ENCODE measurements around the gene KCNQ1. TPM values are rescaled to one million over a fixed set of nuclear protein-coding genes. Genes with fewer than 3 reads are reported as not detected.

The KCNQ1 gene
- total RNA-seq, 1 experiment from 2014 or later: not detected

DNA sequence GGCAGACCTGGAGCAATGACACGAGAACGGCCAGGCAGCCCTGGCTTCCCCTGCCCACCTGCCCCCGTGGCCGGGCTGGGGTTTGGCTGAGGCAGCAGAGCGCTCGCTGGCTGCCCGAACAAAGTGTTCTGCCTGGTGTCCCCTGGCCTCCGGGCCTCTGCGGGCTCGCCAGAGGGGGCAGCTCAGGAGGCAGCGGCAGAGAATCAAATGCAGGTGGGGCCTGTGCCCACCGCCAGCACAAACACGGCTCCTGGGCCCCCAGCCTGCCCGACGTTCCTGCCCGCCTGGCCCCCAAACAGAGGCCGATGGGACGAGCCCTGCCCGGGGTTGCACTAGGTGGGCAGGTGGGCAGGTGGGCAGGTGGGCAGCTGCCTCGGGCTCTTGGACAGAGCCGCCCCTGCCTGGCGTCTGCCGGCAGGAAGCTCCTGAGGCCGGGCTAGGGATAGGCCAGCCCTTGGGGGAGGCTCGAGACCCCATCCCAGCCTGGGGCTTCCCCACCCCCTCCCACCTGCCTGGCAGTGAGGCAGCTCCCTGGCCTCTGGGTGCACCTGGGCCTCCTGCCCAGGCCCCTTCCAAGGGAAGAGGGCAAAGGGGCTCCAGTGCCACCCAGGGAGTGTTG is 394.0 kb downstream of the KCNQ1 start:
- POLR2A ChIA-PET: no interaction called here
- Mint-ChIP-seq H3K27ac (ENCODE audit: low read depth, unreplicated experiment) (no peak overlapping the region), H3K4me1 (ENCODE audit: insufficient read depth, unreplicated experiment) (peaks cover 24% of the 10 kb centered on the region), H3K4me3 (ENCODE audit: unreplicated experiment) (no peak overlapping the region), H3K36me3 (ENCODE audit: insufficient read depth, unreplicated experiment) (no peaks in the 10 kb centered on the region), H3K9me3 (ENCODE audit: unreplicated experiment) (no peaks in the 10 kb centered on the region), H3K27me3 (ENCODE audit: insufficient read depth, unreplicated experiment) (no peaks in the 10 kb centered on the region)
- no peak for DNase-seq (ENCODE audit: unreplicated experiment)
- TF ChIP-seq, protein P1, sequence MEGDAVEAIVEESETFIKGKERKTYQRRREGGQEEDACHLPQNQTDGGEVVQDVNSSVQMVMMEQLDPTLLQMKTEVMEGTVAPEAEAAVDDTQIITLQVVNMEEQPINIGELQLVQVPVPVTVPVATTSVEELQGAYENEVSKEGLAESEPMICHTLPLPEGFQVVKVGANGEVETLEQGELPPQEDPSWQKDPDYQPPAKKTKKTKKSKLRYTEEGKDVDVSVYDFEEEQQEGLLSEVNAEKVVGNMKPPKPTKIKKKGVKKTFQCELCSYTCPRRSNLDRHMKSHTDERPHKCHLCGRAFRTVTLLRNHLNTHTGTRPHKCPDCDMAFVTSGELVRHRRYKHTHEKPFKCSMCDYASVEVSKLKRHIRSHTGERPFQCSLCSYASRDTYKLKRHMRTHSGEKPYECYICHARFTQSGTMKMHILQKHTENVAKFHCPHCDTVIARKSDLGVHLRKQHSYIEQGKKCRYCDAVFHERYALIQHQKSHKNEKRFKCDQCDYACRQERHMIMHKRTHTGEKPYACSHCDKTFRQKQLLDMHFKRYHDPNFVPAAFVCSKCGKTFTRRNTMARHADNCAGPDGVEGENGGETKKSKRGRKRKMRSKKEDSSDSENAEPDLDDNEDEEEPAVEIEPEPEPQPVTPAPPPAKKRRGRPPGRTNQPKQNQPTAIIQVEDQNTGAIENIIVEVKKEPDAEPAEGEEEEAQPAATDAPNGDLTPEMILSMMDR (IDR thresholded peaks at IDR 0.05; ENCODE audit: unreplicated experiment): no peak
- intact Hi-C loops (cut with micrococcal nuclease): no loop called here
- CTCF ChIA-PET: interaction anchor here (0.7 kb wide), 1 partner anchor 10 kb away, joined by 3 read pairs; no protein-coding TSS in a partner anchor
- BruUV-seq (replicated peaks): no TSS peak

DNA sequence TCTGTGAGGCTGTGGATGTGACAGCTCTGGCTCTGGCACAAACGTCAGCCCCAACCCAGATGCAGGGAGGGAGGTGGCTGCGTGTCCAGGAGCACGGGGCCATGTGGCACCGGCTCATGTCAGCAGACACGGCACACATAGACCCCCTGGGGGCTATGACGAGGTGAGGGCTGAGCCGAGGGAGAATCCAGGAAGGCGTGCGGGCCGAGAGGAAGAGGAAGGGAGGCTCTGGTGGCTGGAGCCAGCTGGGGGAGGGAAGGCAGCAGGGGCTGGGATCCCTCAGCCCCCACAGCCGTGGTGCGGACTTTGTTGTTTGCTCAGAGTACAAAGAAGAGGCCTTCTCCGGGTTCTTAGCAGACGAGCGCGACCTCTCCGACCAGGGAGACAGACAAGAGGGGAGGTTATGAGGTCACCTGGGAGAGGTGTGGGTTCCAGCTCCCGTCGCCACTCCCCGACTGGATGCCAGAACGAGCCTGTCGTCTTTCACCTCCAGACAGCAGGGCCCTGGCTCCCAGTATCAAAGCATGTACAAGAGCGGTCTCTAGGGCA is 394.7 kb downstream of the KCNQ1 start:
- Mint-ChIP-seq H3K27me3 (ENCODE audit: insufficient read depth, unreplicated experiment) (no peaks in the 10 kb centered on the region), H3K9me3 (ENCODE audit: unreplicated experiment) (no peaks in the 10 kb centered on the region), H3K36me3 (ENCODE audit: insufficient read depth, unreplicated experiment) (no peaks in the 10 kb centered on the region), H3K4me3 (ENCODE audit: unreplicated experiment) (no peak overlapping the region), H3K4me1 (ENCODE audit: insufficient read depth, unreplicated experiment) (peaks cover 27% of the 10 kb centered on the region), H3K27ac (ENCODE audit: low read depth, unreplicated experiment) (no peak overlapping the region)
- BruUV-seq (replicated peaks): no TSS peak
- no peak for DNase-seq (ENCODE audit: unreplicated experiment)
- ChIA-PET CTCF (interaction anchor here (0.7 kb wide), 1 partner anchor 9 kb away, joined by 3 read pairs; no protein-coding TSS in a partner anchor), POLR2A (no interaction called here)
- intact Hi-C loops (cut with micrococcal nuclease): no loop called here
- TF ChIP-seq, protein P1 (IDR thresholded peaks at IDR 0.05; ENCODE audit: unreplicated experiment): no peak

DNA sequence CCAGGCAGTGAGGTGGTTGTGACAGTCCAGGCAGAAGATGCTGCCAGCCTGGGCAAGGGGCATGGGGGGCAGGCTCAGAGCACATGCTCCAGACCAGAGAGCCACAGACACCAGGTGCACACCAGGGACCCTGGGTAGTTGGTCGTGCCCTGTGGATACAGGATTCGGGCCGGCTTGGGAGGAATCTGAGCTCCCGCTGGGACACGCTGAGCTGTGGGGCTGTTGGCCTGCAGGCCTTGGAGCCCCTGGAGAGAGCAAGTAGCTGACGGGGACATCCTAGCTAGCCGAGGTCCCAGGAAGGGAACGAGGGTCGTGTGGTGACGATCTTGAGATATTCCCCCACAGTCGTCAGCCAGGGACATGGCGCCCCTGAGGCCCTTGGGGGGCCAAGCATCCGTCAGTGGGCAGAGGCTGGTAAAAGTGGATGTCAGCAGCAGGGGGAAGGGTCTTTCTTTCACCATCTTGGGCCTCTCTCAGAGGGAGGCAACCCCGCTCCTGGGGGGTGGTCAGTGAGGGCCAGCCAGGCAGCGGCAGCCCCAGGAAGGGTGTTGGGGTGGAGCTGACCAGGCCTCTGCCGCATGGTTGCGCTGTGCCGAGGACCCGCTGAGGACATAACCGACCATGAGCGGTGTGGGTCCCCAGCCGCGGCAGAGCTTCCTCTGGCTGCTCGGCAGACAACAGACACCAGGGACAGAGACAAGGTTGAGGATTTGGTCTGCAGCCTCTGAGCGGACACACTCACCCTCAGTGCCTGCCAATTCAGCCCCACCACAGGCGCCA is 396.8 kb downstream of the KCNQ1 start:
- intact Hi-C loops (cut with micrococcal nuclease): no loop called here
- Mint-ChIP-seq H3K4me1 (ENCODE audit: insufficient read depth, unreplicated experiment) (peaks cover 23% of the 10 kb centered on the region), H3K36me3 (ENCODE audit: insufficient read depth, unreplicated experiment) (no peaks in the 10 kb centered on the region), H3K27ac (ENCODE audit: low read depth, unreplicated experiment) (no peak overlapping the region), H3K4me3 (ENCODE audit: unreplicated experiment) (no peak overlapping the region), H3K27me3 (ENCODE audit: insufficient read depth, unreplicated experiment) (no peaks in the 10 kb centered on the region), H3K9me3 (ENCODE audit: unreplicated experiment) (no peaks in the 10 kb centered on the region)
- TF ChIP-seq, protein P1 (IDR thresholded peaks at IDR 0.05; ENCODE audit: unreplicated experiment): no peak
- ChIA-PET CTCF (no interaction called here), POLR2A (no interaction called here)
- no TSS peak for BruUV-seq (replicated peaks)
- no peak for DNase-seq (ENCODE audit: unreplicated experiment)

DNA sequence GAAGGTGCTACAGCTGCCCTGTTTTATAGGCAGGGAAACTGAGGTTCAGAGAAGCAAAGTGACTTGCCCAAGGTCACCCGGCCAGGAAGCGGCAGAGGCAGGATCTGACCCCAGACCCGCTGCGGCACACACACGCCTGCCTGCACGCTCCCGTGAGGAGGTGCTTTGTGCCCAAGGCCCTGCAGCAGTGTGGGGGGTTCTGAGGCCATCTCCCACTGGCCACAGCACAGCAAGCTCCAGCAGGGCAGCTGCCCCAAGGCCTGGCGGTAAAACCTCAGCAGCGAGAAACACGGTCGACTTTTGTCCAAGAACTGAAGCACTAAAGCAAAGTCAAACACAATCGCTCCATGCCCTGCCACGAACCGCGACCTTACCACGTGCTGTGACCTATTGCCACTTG is 398.1 kb downstream of the KCNQ1 start:
- Mint-ChIP-seq H3K4me1 (ENCODE audit: insufficient read depth, unreplicated experiment) (peaks cover 22% of the 10 kb centered on the region), H3K9me3 (ENCODE audit: unreplicated experiment) (no peaks in the 10 kb centered on the region), H3K36me3 (ENCODE audit: insufficient read depth, unreplicated experiment) (no peaks in the 10 kb centered on the region), H3K4me3 (ENCODE audit: unreplicated experiment) (no peak overlapping the region), H3K27ac (ENCODE audit: low read depth, unreplicated experiment) (no peak overlapping the region), H3K27me3 (ENCODE audit: insufficient read depth, unreplicated experiment) (no peaks in the 10 kb centered on the region)
- TF ChIP-seq, protein P1 (IDR thresholded peaks at IDR 0.05; ENCODE audit: unreplicated experiment): no peak
- ChIA-PET CTCF (no interaction called here), POLR2A (no interaction called here)
- DNase-seq (ENCODE audit: unreplicated experiment): no peak
- no TSS peak for BruUV-seq (replicated peaks)
- intact Hi-C loops (cut with micrococcal nuclease): no loop called here

Data from MCF 10A (cell line).